Fibroblast of villous mesenchyme (primary cell): ENCODE data around the gene TMEM101. TPM values are rescaled to one million over a fixed set of nuclear protein-coding genes. Genes with fewer than 3 reads are reported as not detected.
"Not testable (repeated sequence)": the region's sequence is repeated elsewhere in the genome, so short reads cannot be mapped to it uniquely, and the experiment has no call there.

Experiments
- DNase-seq: peaks from one replicate; pipeline ENCODE4 v3.0.0-alpha.2; 2010; ENCODE audit warnings: low read depth
- H3K4me3 ChIP-seq: 2 replicates; pipeline ENCODE4 v1.5.1; 2011; ENCODE audit warnings: low read depth, mild to moderate bottlenecking, low read length
- CTCF ChIP-seq: IDR thresholded peaks from 2 replicates; pipeline ENCODE4 v1.5.1; 2012; ENCODE audit warnings: low read depth, mild to moderate bottlenecking, low read length; ENCODE audit not compliant: insufficient read depth
- total RNA-seq: library from RNA; depleted of rRNA; stranded (reverse); fragments of >200 nt; gene quantifications from 2 replicates; pipeline ENCODE4 v1.2.3, GENCODE V29; 2012

TMEM101 gene
- total RNA-seq, 1 donor, result 40.2 TPM

DNA sequence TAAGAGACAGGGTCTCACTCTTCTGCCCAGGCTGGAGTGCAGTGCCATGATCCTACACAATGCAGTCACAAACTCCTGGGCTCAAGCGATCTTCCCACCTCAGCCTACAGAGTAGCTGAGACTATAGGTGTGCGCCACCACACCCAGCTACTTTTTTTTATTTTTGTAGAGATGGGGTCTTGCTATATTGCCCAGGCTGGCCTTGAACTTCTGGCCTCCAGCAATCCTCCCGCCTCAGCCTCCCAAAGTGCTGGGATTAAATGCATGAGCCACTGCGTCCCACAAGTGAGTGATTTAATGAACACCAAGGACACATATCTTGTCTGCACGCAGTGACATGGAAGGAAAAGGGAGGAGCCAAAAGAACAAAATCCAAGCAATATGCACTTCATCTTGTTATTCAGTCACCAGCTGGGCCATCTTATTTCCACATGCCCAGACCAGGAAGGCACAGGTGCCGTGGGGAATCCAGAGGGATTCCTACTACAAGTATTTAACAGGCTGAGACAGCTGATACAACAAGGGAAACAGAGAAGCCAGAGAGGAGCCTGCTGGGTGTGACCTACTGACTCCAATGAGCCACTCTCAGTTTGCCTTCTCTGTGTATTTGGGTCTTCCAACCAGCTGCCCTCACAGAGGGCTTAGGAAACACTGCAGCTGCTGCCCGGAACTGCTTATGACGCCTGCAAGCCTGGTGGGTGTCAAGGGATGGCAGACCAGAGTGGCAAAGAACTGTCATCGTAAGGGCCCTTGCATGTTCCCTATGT lies 34.7 kb upstream of the TMEM101 start:
- no peak for DNase-seq
- TF ChIP-seq CTCF, result no peak
- no peak overlapping the region for H3K4me3 ChIP-seq

DNA sequence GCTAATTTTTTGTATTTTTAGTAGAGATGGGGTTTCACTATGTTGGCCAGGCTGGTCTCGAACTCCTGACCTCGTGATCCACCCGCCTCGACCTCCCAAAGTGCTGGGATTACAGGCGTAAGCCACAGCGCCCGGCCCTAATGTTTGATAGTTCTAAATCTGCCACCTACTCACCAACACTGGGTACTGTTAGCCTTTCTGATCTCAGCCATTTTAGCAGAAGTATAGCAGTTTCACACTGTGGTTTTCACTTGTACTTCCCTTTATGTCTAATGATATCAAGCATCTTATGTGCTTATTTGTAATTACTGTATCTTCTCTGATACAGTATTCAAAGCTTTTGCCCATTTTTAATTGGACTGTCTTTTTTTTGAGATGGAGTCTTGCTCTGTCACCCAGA lies 32.1 kb upstream of the TMEM101 start:
- not testable (repeated sequence) for H3K4me3 ChIP-seq, DNase-seq

DNA sequence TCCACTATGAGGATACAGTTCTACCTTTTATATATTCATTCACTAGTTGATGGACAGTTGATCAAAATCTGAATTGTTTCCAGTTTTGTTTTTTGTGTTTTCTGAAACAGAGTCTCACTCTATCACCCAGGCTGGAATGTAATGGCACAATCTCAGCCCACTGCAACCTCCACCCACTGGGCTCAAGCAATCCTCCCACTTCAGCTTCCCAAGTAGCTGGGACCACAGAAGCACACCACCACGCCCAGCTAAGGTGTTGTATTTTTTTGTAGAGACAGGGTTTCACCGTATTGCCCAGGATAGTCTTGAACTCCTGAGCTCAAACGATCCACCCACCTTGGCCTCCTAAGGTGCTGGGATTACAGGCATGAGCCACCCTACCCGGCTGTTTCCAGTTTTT lies 30.7 kb upstream of the TMEM101 start:
- no peak for TF ChIP-seq CTCF
- no peak overlapping the region for H3K4me3 ChIP-seq
- DNase-seq, result no peak

DNA sequence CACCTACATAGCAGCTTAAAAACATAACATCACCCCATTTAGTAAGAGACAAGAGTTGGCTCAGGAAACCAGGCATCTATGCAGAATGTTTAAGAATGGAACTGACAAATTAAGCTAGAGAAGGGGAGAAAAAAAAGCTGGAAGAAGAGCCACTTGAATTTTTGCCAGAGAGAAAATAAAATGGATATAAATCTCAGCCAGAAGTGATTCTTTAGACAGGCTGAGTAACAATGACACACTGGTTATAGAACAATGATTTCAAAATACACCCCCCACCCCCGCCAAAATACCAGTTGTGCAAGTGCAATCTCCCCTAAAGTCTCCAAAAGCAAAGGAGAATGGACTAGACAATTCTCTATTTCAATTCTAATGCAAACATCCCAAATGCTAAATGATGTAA lies 29.3 kb upstream of the TMEM101 start:
- no peak for TF ChIP-seq CTCF
- no peak overlapping the region for H3K4me3 ChIP-seq
- peak; percentile 42 for DNase-seq

GRCh38 chr17:44043272-44043696 lies 28.5 kb upstream of the TMEM101 start:
- peak; percentile 77 for DNase-seq
- H3K4me3 ChIP-seq, result no peak overlapping the region
- no peak for TF ChIP-seq CTCF

GRCh38 chr17:44039829-44040635 lies 25.3 kb upstream of the TMEM101 start:
- DNase-seq, result peak; percentile 30
- no peak for TF ChIP-seq CTCF
- no peak overlapping the region for H3K4me3 ChIP-seq

DNA sequence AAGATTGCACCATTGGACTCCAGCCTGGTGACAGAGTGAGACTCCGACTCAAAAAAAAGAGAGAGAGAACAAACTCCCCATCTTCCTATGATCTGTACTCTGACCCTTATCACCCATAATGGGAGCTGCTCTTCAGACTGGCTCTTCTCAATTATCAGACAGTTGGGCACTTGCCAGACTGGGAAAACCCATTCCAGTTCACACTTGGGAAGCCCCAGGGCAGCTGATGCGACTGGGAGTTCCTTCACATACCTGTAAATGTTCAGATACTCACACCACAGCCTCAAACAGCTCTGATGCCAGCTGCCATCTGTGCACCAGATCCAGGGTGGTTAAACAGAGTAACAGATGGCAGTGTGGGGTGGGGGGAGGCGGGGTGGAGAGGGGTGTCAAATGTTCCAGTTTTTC lies 23.8 kb upstream of the TMEM101 start:
- no peak for DNase-seq
- H3K4me3 ChIP-seq, result no peak overlapping the region
- no peak for TF ChIP-seq CTCF
